H1 (cell line): ENCODE data around the gene THG1L. TPM values are rescaled to one million over a fixed set of nuclear protein-coding genes. Genes with fewer than 3 reads are reported as not detected.

ENCODE experiments used
- CTCF ChIA-PET: fragments of 300-600 bp; sonication (Branson Sonifier 250); formaldehyde crosslinking; loops from one replicate; lab custom pipeline; 2021; ENCODE audit not compliant: partially characterized antibody; lab: Charles Lee
- POLR2A ChIA-PET: fragments of 300-600 bp; sonication (Branson Sonifier 250); formaldehyde crosslinking; loops from one replicate; lab custom pipeline; 2021; ENCODE audit warnings: inconsistent platforms; ENCODE audit not compliant: partially characterized antibody; lab: Charles Lee
- DNase-seq, 2 experiments: peaks; one replicate each; pipeline versions ENCODE4 v3.0.0 to v3.0.0-alpha.2; 2010 to 2022; ENCODE audit warnings: low spot score in 2 of 2, low read depth in 1 of 2, mixed read lengths in 1 of 2
- FAIRE-seq: peaks from 2 replicates; lab custom pipeline; 2011; peaks lifted over from hg19 to GRCh38; lab: Jason Lieb, UNC
- H2AFZ ChIP-seq: 2 replicates; pipeline ENCODE4 v1.8.1; 2012; ENCODE audit warnings: low read length, inconsistent platforms
- H2AK5ac ChIP-seq: 2 replicates; pipeline ENCODE4 v1.6.1; 2013; ENCODE audit warnings: low read depth, low read length
- H2BK120ac ChIP-seq: replicated peaks from 2 replicates; pipeline ENCODE3; 2013; ENCODE audit warnings: low read depth, low read length, inconsistent platforms
- H2BK12ac ChIP-seq: 2 replicates; pipeline ENCODE4 v1.6.1; 2013; ENCODE audit warnings: low read depth, low read length
- H2BK15ac ChIP-seq: 2 replicates; pipeline ENCODE4 v1.6.1; 2013; ENCODE audit warnings: low read length
- H2BK20ac ChIP-seq: 2 replicates; pipeline ENCODE4 v1.6.1; 2013; ENCODE audit warnings: low read length
- H2BK5ac ChIP-seq: 2 replicates; pipeline ENCODE4 v1.6.1; 2013; ENCODE audit warnings: low read depth, low read length
- H3K14ac ChIP-seq: 2 replicates; pipeline ENCODE4 v1.6.1; 2013; ENCODE audit warnings: inconsistent platforms; ENCODE audit not compliant: insufficient read length
- H3K18ac ChIP-seq: 2 replicates; pipeline ENCODE4 v1.6.1; 2013; ENCODE audit warnings: low read length; ENCODE audit errors: extremely low read depth
- H3K23ac ChIP-seq: 2 replicates; pipeline ENCODE4 v1.6.1; 2013; ENCODE audit warnings: inconsistent platforms; ENCODE audit not compliant: insufficient read length
- H3K23me2 ChIP-seq: 2 replicates; pipeline ENCODE4 v1.6.1; 2013; ENCODE audit warnings: low read depth, low read length
- H3K27ac ChIP-seq: 2 replicates; pipeline ENCODE4 v1.6.1; 2011; ENCODE audit warnings: low read depth, low read length, inconsistent platforms
- H3K27me3 ChIP-seq, 4 experiments: replicated peaks in 1 of 4; 1 replicate in 1 of 4; 2 replicates in 3 of 4; pipeline versions ENCODE4 v1.6.1 to v1.8.1; 2011 to 2013; ENCODE audit warnings: low read length in 3 of 4, mild to moderate bottlenecking in 3 of 4, inconsistent platforms in 2 of 4, mixed read lengths in 2 of 4, moderate library complexity in 1 of 4; ENCODE audit not compliant: control insufficient read depth in 3 of 4, insufficient read depth in 3 of 4; ENCODE audit errors: extremely low read depth in 1 of 4
- H3K36me3 ChIP-seq, 4 experiments: 2 replicates each; pipeline versions ENCODE4 v1.6.1 to v1.8.1; 2011 to 2013; ENCODE audit warnings: mild to moderate bottlenecking in 4 of 4, low read length in 3 of 4, moderate library complexity in 2 of 4, control low read depth in 1 of 4, inconsistent platforms in 1 of 4; ENCODE audit not compliant: insufficient read depth in 4 of 4, control insufficient read depth in 2 of 4
- H3K4ac ChIP-seq: replicated peaks from 2 replicates; pipeline ENCODE3; 2013; ENCODE audit warnings: low read length, low read depth, mixed read lengths, inconsistent platforms; ENCODE audit not compliant: insufficient read length
- H3K4me1 ChIP-seq, 4 experiments: replicated peaks in 1 of 4; 1 replicate in 1 of 4; 2 replicates in 3 of 4; pipeline versions ENCODE4 v1.6.1 to v1.8.1; 2011 to 2013; ENCODE audit warnings: low read length in 3 of 4, inconsistent platforms in 2 of 4, mixed read lengths in 1 of 4; ENCODE audit not compliant: insufficient read depth in 4 of 4, control insufficient read depth in 3 of 4
- H3K4me2 ChIP-seq, 2 experiments: 2 replicates each; pipeline versions ENCODE4 v1.6.1 to v1.8.1; 2011 to 2013; ENCODE audit warnings: low read depth in 2 of 2, low read length in 2 of 2, control low read depth in 1 of 2, inconsistent platforms in 1 of 2, mild to moderate bottlenecking in 1 of 2; ENCODE audit not compliant: insufficient read depth in 1 of 2
- H3K4me3 ChIP-seq, 4 experiments: fragments of 200-600, 300-600 bp in 1 of 4; sonication (generic), shearing (Covaris generic), sonication (Bioruptor Twin) in 1 of 4; 2 replicates each; pipeline versions ENCODE4 v1.5.1 to v1.8.1; 2011 to 2016; ENCODE audit warnings: low read length in 4 of 4, low read depth in 3 of 4, control low read depth in 2 of 4, inconsistent platforms in 2 of 4, mild to moderate bottlenecking in 2 of 4, mixed read lengths in 1 of 4, moderate library complexity in 1 of 4; ENCODE audit not compliant: insufficient read depth in 2 of 4; ENCODE audit errors: extremely low read depth in 1 of 4
- H3K56ac ChIP-seq: replicated peaks from 2 replicates; pipeline ENCODE3; 2013; ENCODE audit warnings: low read depth, mild to moderate bottlenecking, mixed read lengths, low read length, inconsistent platforms; ENCODE audit not compliant: insufficient read length
- H3K79me1 ChIP-seq: 2 replicates; pipeline ENCODE4 v1.6.1; 2013; ENCODE audit warnings: low read depth, low read length, control low read depth
- H3K79me2 ChIP-seq, 2 experiments: 2 replicates each; pipeline versions ENCODE4 v1.6.1 to v1.8.1; 2012 to 2013; ENCODE audit warnings: low read length in 2 of 2, mild to moderate bottlenecking in 2 of 2, inconsistent platforms in 1 of 2; ENCODE audit not compliant: insufficient read depth in 2 of 2, control insufficient read depth in 1 of 2
- H3K9ac ChIP-seq, 4 experiments: replicated peaks in 1 of 4; 1 replicate in 1 of 4; 2 replicates in 3 of 4; pipeline versions ENCODE4 v1.6.1 to v1.8.1; 2011 to 2013; ENCODE audit warnings: low read depth in 3 of 4, low read length in 3 of 4, control low read depth in 2 of 4, mild to moderate bottlenecking in 2 of 4, moderate library complexity in 2 of 4, inconsistent platforms in 1 of 4; ENCODE audit errors: extremely low read depth in 1 of 4
- H3K9me3 ChIP-seq, 2 experiments: 2 replicates each; pipeline versions ENCODE4 v1.6.1 to v1.8.1; 2012 to 2013; ENCODE audit warnings: mild to moderate bottlenecking in 2 of 2, moderate library complexity in 2 of 2, control low read depth in 1 of 2, inconsistent platforms in 1 of 2, low read depth in 1 of 2, low read length in 1 of 2, mixed read lengths in 1 of 2; ENCODE audit not compliant: insufficient read depth in 2 of 2
- H4K20me1 ChIP-seq, 2 experiments: replicated peaks in 1 of 2; 2 replicates each; pipeline versions ENCODE3 to v1.8.1; 2011 to 2013; ENCODE audit warnings: inconsistent platforms in 2 of 2, low read length in 2 of 2, mild to moderate bottlenecking in 1 of 2; ENCODE audit not compliant: insufficient read depth in 2 of 2, control insufficient read depth in 1 of 2
- H4K5ac ChIP-seq: 2 replicates; pipeline ENCODE4 v1.6.1; 2013; ENCODE audit warnings: low read length, low read depth, mixed read lengths, inconsistent platforms; ENCODE audit not compliant: insufficient read length
- H4K8ac ChIP-seq: 2 replicates; pipeline ENCODE4 v1.8.0; 2013; ENCODE audit warnings: mild to moderate bottlenecking, moderate library complexity, low read length, inconsistent platforms; ENCODE audit not compliant: insufficient read depth; ENCODE audit errors: extremely low read depth
- H4K91ac ChIP-seq: replicated peaks from 2 replicates; pipeline ENCODE3; 2013; ENCODE audit warnings: low read length, mixed read lengths, inconsistent platforms; ENCODE audit not compliant: insufficient read length
- ATF2 ChIP-seq: IDR thresholded peaks from 2 replicates; pipeline ENCODE4 v1.6.1; 2012; ENCODE audit warnings: low read length, inconsistent platforms
- CHD1 ChIP-seq: IDR thresholded peaks from 2 replicates; pipeline ENCODE4 v1.6.1; 2012; ENCODE audit warnings: low read depth, low read length, improper control_type of control experiment
- CTBP2 ChIP-seq: IDR thresholded peaks from 2 replicates; pipeline ENCODE4 v1.7.0; 2011; ENCODE audit warnings: borderline replicate concordance, mild to moderate bottlenecking, moderate library complexity, mixed read lengths, low read length; ENCODE audit not compliant: insufficient read depth, insufficient read length
- GABPA ChIP-seq: IDR thresholded peaks from 2 replicates; pipeline ENCODE4 v1.6.1; 2011; ENCODE audit warnings: mild to moderate bottlenecking, low read length, moderate library complexity, borderline replicate concordance; ENCODE audit not compliant: insufficient read depth
- GTF2F1 ChIP-seq: IDR thresholded peaks from 2 replicates; pipeline ENCODE4 v1.6.1; 2012; ENCODE audit warnings: low read depth, low read length, improper control_type of control experiment, borderline replicate concordance
- HDAC2 ChIP-seq, 2 experiments: fragments of 300-600 bp in 1 of 2; sonication (generic) in 1 of 2; IDR thresholded peaks; 2 replicates each; pipeline ENCODE4 v1.6.1; 2011 to 2012; ENCODE audit warnings: low read depth in 2 of 2, low read length in 2 of 2, mild to moderate bottlenecking in 2 of 2, moderate library complexity in 2 of 2, borderline replicate concordance in 1 of 2, inconsistent platforms in 1 of 2
- NANOG ChIP-seq: IDR thresholded peaks from 2 replicates; pipeline ENCODE4 v1.6.1; 2011; ENCODE audit warnings: low read length, low read depth, mild to moderate bottlenecking, inconsistent platforms; ENCODE audit not compliant: insufficient read depth, poor library complexity, severe bottlenecking
- RFX5 ChIP-seq: IDR thresholded peaks from 2 replicates; pipeline ENCODE4 v1.6.1; 2011; ENCODE audit warnings: low read depth, low read length, improper control_type of control experiment, borderline replicate concordance
- TAF1 ChIP-seq: IDR thresholded peaks from 2 replicates; pipeline ENCODE4 v1.6.1; 2011; ENCODE audit warnings: mild to moderate bottlenecking, low read depth, low read length
- TAF7 ChIP-seq: optimal IDR thresholded peaks from 2 replicates; pipeline ENCODE3; 2011; ENCODE audit warnings: low read depth, mild to moderate bottlenecking, inconsistent platforms, low read length, moderate library complexity, borderline replicate concordance
- TBP ChIP-seq: IDR thresholded peaks from 2 replicates; pipeline ENCODE4 v1.6.1; 2011; ENCODE audit warnings: low read depth, low read length, improper control_type of control experiment
- WGBS, 2 experiments: shearing (Covaris generic) in 1 of 2; methylation state at CpG; one replicate each; pipeline versions ENCODE4 v1.1.6 to v1.1.7; 2013 to 2015; ENCODE audit warnings: low lambda C conversion rate in 2 of 2, mixed read lengths in 2 of 2, inconsistent platforms in 1 of 2, low coverage in 1 of 2, missing lambda C conversion rate in 1 of 2; ENCODE audit not compliant: insufficient replicate concordance in 2 of 2, insufficient coverage in 1 of 2, insufficient read length in 1 of 2; ENCODE audit errors: extremely low coverage in 1 of 2, missing lambda C conversion rate in 1 of 2; 5-methylcytosine and 5-hydroxymethylcytosine counted together
- polyA plus RNA-seq, 7 experiments: library from polyadenylated mRNA; depleted of rRNA in 3 of 7; stranded (reverse) in 5 of 7; unstranded in 2 of 7; fragments of >200 nt in 5 of 7; fragments of 200-250 nt in 2 of 7; gene quantifications; 1 replicate in 5 of 7; 2 replicates in 1 of 7; 4 replicates in 1 of 7; pipeline versions ENCODE4 v1.2.1 to v1.2.3, GENCODE V29; 2011 to 2013; ENCODE audit warnings: missing spikeins in 2 of 7, mixed read lengths in 2 of 7
- total RNA-seq: library from RNA; stranded (reverse); fragmentation: NEBNext Ultra II Directional; extraction: Animal tissue kit (Norgen Biotek cat#: 25700); gene quantifications from 2 replicates; pipeline ENCODE4 v1.2.1, GENCODE V29; 2021

Gene THG1L
- total and polyA plus RNA-seq, 2 of the 8 experiments (the other 6 are each of a cell fraction or from before 2014, with no cell fraction given): 8.1 to 12.4 TPM

- no peak for DNase-seq
- WGBS, 2 experiments: 85% methylated on average over 4 of the region's 4 CpGs; no CpG with 5 or more reads in 1 of the 2 experiments
- H3K18ac ChIP-seq: no peak overlapping the region
- no peak overlapping the region for H2BK15ac ChIP-seq
- no peak overlapping the region for H2BK12ac ChIP-seq
- no peaks in the 10 kb centered on the region for H3K79me2 ChIP-seq
- H4K8ac ChIP-seq: no peak overlapping the region
- no peak overlapping the region for H3K4me3 ChIP-seq
- ChIA-PET POLR2A (no interaction called here), CTCF (interaction anchor here (0.6 to 4.9 kb wide), 12 partner anchors 9 to 334 kb away, joined by 3 to 57 read pairs (median 4); partner anchors contain the start of genes C5orf52 and SOX30)
- H3K9me3 ChIP-seq: 0 out of 4 replicates have a peak, but pooled peaks cover 0 to 2% of the 10 kb centered on the region in 2 experiments
- FAIRE-seq: no peak
- H2AK5ac ChIP-seq: no peak overlapping the region
- H2BK5ac ChIP-seq: no peak overlapping the region
- H3K27me3 ChIP-seq: peaks cover 0 to 13% (median 7%) of the 10 kb centered on the region in 4 experiments; a peak in 5 of 7 replicates
- H4K91ac ChIP-seq: no peak overlapping the region
- H2BK20ac ChIP-seq: no peak overlapping the region
- H3K79me1 ChIP-seq: no peaks in the 10 kb centered on the region
- H2BK120ac ChIP-seq: no peak overlapping the region
- H3K14ac ChIP-seq: no peak overlapping the region
- no peak overlapping the region for H3K9ac ChIP-seq
- H2AFZ ChIP-seq: no peak overlapping the region
- H3K23ac ChIP-seq: no peak overlapping the region
- H4K20me1 ChIP-seq: peaks cover 0 to 3% of the 10 kb centered on the region in 2 experiments
- no peak overlapping the region for H3K4ac ChIP-seq
- no peak overlapping the region for H3K56ac ChIP-seq
- H3K4me1 ChIP-seq: peaks cover 0 to 7% (median 0%) of the 10 kb centered on the region in 4 experiments; a peak in 3 of 7 replicates
- peaks cover 6% of the 10 kb centered on the region; the same call in 1 of the 2 replicates for H3K23me2 ChIP-seq
- no peak overlapping the region for H4K5ac ChIP-seq
- no peak overlapping the region for H3K27ac ChIP-seq
- no peak overlapping the region for H3K4me2 ChIP-seq
- H3K36me3 ChIP-seq: peaks cover 3 to 22% (median 13%) of the 10 kb centered on the region in 4 experiments; a peak in 6 of 8 replicates
- TF ChIP-seq NANOG: no peak
- TF ChIP-seq RFX5: no peak
- no peak for TF ChIP-seq GABPA
- TF ChIP-seq GTF2F1: no peak
- no peak for TF ChIP-seq HDAC2 (IDR thresholded peaks at IDR 0.05; ENCODE audit: borderline replicate concordance in 1 of 2, low read depth in 2 of 2, low read length in 2 of 2)
- TF ChIP-seq TBP: no peak
- TF ChIP-seq ATF2: no peak
- no peak for TF ChIP-seq CHD1
- no peak for TF ChIP-seq TAF7
- TF ChIP-seq TAF1: no peak
- no peak for TF ChIP-seq CTBP2
These were observed 9.9 kb downstream of the THG1L start for GRCh38 chr5:157741131-157741530.
